Measurements from ENCODE around the gene DDX51.
A peak's percentile ranks its signal among the peaks of the same experiment; 100 is the strongest.
"Not testable (repeated sequence)": the region's sequence is repeated elsewhere in the genome, so short reads cannot be mapped to it uniquely, and the experiment has no call there.

The DDX51 gene

DNA sequence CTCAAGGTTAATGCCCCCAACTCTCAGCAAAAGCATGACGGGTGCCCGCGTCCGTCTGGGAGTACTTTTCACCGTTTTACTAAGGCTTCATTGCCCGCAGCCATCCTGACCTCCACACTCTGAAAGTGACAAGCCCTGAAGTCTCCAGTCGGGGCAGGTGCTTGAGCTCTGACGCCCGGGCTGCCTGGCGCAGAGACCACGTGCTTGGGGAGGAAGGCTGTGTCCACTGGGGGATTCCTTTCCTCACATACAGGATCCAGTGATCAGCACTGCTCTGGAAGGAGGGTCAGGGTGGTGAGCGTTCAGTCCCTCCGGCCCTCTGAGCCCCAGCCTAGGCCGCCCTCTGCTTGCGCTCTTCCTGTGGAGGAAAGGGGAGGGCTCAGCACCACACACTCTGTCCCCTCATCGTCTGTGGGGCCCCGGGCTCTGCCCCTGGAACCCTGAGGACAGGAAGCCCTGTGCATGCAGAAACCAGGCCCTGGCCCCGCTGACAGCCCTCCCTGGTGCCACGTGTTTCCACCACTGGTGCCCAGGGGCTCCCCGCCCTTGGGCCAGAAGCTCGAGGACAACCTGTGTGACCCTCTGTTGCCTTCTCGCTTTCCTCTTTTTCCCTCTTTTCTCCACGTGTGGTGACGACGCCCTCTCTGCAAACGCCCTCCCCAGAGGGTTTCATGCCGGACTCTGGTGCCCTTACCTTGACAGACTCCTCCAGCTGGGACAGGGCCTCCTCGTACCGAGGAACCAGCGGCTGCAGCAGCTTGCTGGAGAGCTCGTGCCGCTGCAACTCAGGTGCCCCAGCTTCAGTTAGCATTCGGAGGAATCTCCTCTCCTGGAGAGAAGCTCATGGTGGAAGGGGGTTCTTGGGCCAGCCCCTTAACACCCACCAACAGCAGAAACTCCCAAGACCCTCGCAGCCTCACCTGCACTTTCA is 4.9 kb downstream of the DDX51 start:
- no peak overlapping the region for H2AK5ac ChIP-seq (ENCODE audit: low read length, severe bottlenecking)
- H3K36me3 ChIP-seq (ENCODE audit: control insufficient read depth in 1 of 2, insufficient read depth in 2 of 2, low read depth in 1 of 2, low read length in 2 of 2) = peaks cover 39 to 45% of the 10 kb centered on the region in 2 experiments
- peaks cover 30% of the 10 kb centered on the region for H3K79me1 ChIP-seq (replicated peaks; ENCODE audit: low read length, poor library complexity, severe bottlenecking)
- peak overlapping the region in 1 of 2 experiments; percentile 35 for H3K4me3 ChIP-seq (ENCODE audit: insufficient read depth in 1 of 2, low read depth in 1 of 2, low read length in 2 of 2)
- no peak overlapping the region for H3K18ac ChIP-seq (ENCODE audit: low read depth in 1 of 2, low read length in 2 of 2)
- no peak overlapping the region for H3K4me2 ChIP-seq (ENCODE audit: low read length, poor library complexity, severe bottlenecking)
- no peak overlapping the region for H3K9ac ChIP-seq (ENCODE audit: low read length)
- 97% methylated on average over 32 of the region's 34 CpGs for WGBS
- H2BK120ac ChIP-seq (ENCODE audit: low read depth, low read length) = no peak overlapping the region
- H4K91ac ChIP-seq (ENCODE audit: low read length) = no peak overlapping the region
- no peak overlapping the region for H3K27ac ChIP-seq (ENCODE audit: low read length, poor library complexity, severe bottlenecking)
- H3K14ac ChIP-seq (ENCODE audit: low read length in 2 of 2) = no peak overlapping the region
- DNase-seq = no peak
- no peak overlapping the region for H2AFZ ChIP-seq (ENCODE audit: low read depth, low read length)
- no peak overlapping the region for H3K4ac ChIP-seq (ENCODE audit: low read depth in 1 of 2, low read length in 2 of 2)
- no peak overlapping the region for H2BK15ac ChIP-seq (ENCODE audit: low read depth, poor library complexity, severe bottlenecking)
- H3K27me3 ChIP-seq (ENCODE audit: control insufficient read depth in 1 of 2, insufficient read depth in 1 of 2, low read length in 2 of 2) = no peaks in the 10 kb centered on the region
- H2BK5ac ChIP-seq (ENCODE audit: low read depth, low read length, poor library complexity, severe bottlenecking) = no peak overlapping the region
- no peak overlapping the region for H3K23ac ChIP-seq (ENCODE audit: low read length in 2 of 2)
- H3K4me1 ChIP-seq (ENCODE audit: control insufficient read depth, insufficient read depth, low read depth, low read length) = peaks cover 17% of the 10 kb centered on the region
- no peak overlapping the region for H4K8ac ChIP-seq (ENCODE audit: low read length)
- H2BK12ac ChIP-seq (ENCODE audit: low read length in 2 of 2) = no peak overlapping the region
- H3K9me3 ChIP-seq (ENCODE audit: control insufficient read depth, low read length) = no peaks in the 10 kb centered on the region

DNA sequence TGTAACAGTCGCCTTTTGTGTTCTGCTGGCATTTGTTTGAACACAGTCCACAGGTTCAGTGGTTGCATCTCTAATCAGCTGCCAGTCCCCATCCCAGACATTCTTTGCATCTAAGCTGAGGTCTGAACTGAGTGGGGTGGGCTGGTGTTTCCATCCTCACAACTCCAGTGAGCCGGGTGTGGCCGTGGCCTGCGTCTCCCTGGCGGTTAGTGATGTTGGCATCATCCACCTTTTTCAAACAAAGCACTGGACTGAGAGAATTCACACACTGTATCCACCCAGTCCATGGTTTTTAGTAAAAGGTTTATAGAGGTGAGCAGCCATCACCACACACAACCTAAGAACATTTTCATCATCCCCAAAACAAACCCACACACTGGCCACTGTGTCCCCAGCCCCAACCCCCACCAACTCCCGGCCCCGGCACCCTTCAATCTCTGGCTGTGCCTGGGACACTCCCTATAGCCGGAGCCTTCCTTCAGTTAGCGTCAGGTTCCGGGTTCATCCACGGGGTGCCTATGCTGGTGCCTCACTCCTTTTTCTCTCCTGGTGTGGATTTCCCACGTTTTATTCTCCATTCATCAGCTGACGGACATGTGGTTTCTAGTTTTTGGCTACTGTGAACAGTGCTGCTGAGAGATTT is 6.5 kb downstream of the DDX51 start:
- Histone ChIP-seq H3K79me1 (replicated peaks; ENCODE audit: low read length, poor library complexity, severe bottlenecking) (peaks cover 21% of the 10 kb centered on the region), H3K9ac (ENCODE audit: low read length) (no peak overlapping the region), H3K4me1 (ENCODE audit: control insufficient read depth, insufficient read depth, low read depth, low read length) (peaks cover 7% of the 10 kb centered on the region), H3K9me3 (ENCODE audit: control insufficient read depth, low read length) (no peaks in the 10 kb centered on the region), H3K14ac (ENCODE audit: low read length in 2 of 2) (no peak overlapping the region), H2AFZ (ENCODE audit: low read depth, low read length) (no peak overlapping the region), H3K4ac (ENCODE audit: low read depth in 1 of 2, low read length in 2 of 2) (no peak overlapping the region), H4K91ac (ENCODE audit: low read length) (no peak overlapping the region), H3K4me3 (ENCODE audit: insufficient read depth in 1 of 2, low read depth in 1 of 2, low read length in 2 of 2) (no peak overlapping the region), H2BK15ac (ENCODE audit: low read depth, poor library complexity, severe bottlenecking) (no peak overlapping the region), H3K27me3 (ENCODE audit: control insufficient read depth in 1 of 2, insufficient read depth in 1 of 2, low read length in 2 of 2) (no peaks in the 10 kb centered on the region), H4K8ac (ENCODE audit: low read length) (no peak overlapping the region), H2BK12ac (ENCODE audit: low read length in 2 of 2) (no peak overlapping the region), H3K27ac (ENCODE audit: low read length, poor library complexity, severe bottlenecking) (no peak overlapping the region), H2BK120ac (ENCODE audit: low read depth, low read length) (no peak overlapping the region), H3K36me3 (ENCODE audit: control insufficient read depth in 1 of 2, insufficient read depth in 2 of 2, low read depth in 1 of 2, low read length in 2 of 2) (peaks cover 41 to 56% of the 10 kb centered on the region in 2 experiments), H2BK5ac (ENCODE audit: low read depth, low read length, poor library complexity, severe bottlenecking) (no peak overlapping the region), H3K23ac (ENCODE audit: low read length in 2 of 2) (no peak overlapping the region), H3K18ac (ENCODE audit: low read depth in 1 of 2, low read length in 2 of 2) (no peak overlapping the region), H2AK5ac (ENCODE audit: low read length, severe bottlenecking) (no peak overlapping the region), H3K4me2 (ENCODE audit: low read length, poor library complexity, severe bottlenecking) (no peak overlapping the region)
- DNase-seq = no peak
- WGBS = 92% methylated on average over 10 of the region's 13 CpGs

DNA sequence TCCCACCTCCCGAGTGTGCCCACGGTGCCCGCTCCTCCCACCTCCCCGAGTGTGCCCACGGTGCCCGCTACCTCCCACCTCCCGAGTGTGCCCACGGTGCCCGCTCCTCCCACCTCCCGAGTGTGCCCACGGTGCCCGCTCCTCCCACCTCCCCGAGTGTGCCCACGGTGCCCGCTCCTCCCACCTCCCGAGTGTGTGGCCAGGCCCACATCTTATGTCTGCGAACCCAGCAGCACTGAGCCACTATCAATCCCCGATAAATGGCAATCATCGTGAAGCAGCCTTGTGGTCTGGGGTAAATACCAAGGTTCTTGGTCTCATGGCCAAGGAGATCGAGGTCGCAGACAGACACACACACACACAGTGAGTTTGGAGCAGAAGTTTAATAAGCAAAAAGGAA is 7.9 kb downstream of the DDX51 start:
- DNase-seq; H3K4me2 ChIP-seq (ENCODE audit: low read length, poor library complexity, severe bottlenecking); H3K9ac ChIP-seq (ENCODE audit: low read length); H2AK5ac ChIP-seq (ENCODE audit: low read length, severe bottlenecking); H3K18ac ChIP-seq (ENCODE audit: low read depth in 1 of 2, low read length in 2 of 2); H3K4ac ChIP-seq (ENCODE audit: low read depth in 1 of 2, low read length in 2 of 2); H3K4me3 ChIP-seq (ENCODE audit: insufficient read depth in 1 of 2, low read depth in 1 of 2, low read length in 2 of 2); H3K4me1 ChIP-seq (ENCODE audit: control insufficient read depth, insufficient read depth, low read depth, low read length); H3K27ac ChIP-seq (ENCODE audit: low read length, poor library complexity, severe bottlenecking); H2BK12ac ChIP-seq (ENCODE audit: low read length in 2 of 2); H2BK5ac ChIP-seq (ENCODE audit: low read depth, low read length, poor library complexity, severe bottlenecking); H3K79me1 ChIP-seq (replicated peaks; ENCODE audit: low read length, poor library complexity, severe bottlenecking); H2AFZ ChIP-seq (ENCODE audit: low read depth, low read length); H2BK120ac ChIP-seq (ENCODE audit: low read depth, low read length); H3K23ac ChIP-seq (ENCODE audit: low read length in 2 of 2); H4K8ac ChIP-seq (ENCODE audit: low read length); H3K27me3 ChIP-seq (ENCODE audit: control insufficient read depth in 1 of 2, insufficient read depth in 1 of 2, low read length in 2 of 2); H4K91ac ChIP-seq (ENCODE audit: low read length); H2BK15ac ChIP-seq (ENCODE audit: low read depth, poor library complexity, severe bottlenecking); H3K9me3 ChIP-seq (ENCODE audit: control insufficient read depth, low read length); H3K14ac ChIP-seq (ENCODE audit: low read length in 2 of 2): not testable (repeated sequence)
- peaks cover 36 to 50% of the 10 kb centered on the region in 2 experiments for H3K36me3 ChIP-seq (ENCODE audit: control insufficient read depth in 1 of 2, insufficient read depth in 2 of 2, low read depth in 1 of 2, low read length in 2 of 2)
- WGBS = 96% methylated on average over 15 of the region's 21 CpGs

DNA sequence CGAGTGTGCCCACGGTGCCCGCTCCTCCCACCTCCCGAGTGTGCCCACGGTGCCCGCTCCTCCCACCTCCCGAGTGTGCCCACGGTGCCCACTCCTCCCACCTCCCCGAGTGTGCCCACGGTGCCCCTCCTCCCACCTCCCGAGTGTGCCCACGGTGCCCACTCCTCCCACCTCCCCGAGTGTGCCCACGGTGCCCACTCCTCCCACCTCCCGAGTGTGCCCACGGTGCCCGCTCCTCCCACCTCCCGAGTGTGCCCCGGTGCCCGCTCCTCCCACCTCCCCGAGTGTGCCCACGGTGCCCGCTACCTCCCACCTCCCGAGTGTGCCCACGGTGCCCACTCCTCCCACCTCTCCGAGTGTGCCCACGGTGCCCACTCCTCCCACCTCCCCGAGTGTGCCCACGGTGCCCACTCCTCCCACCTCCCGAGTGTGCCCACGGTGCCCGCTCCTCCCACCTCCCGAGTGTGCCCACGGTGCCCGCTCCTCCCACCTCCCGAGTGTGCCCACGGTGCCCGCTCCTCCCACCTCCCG is 9.4 kb downstream of the DDX51 start:
- not testable (repeated sequence) for H3K27me3 ChIP-seq (ENCODE audit: control insufficient read depth in 1 of 2, insufficient read depth in 1 of 2, low read length in 2 of 2); H4K8ac ChIP-seq (ENCODE audit: low read length); H3K4me1 ChIP-seq (ENCODE audit: control insufficient read depth, insufficient read depth, low read depth, low read length); H2BK5ac ChIP-seq (ENCODE audit: low read depth, low read length, poor library complexity, severe bottlenecking); H2BK120ac ChIP-seq (ENCODE audit: low read depth, low read length); H2BK15ac ChIP-seq (ENCODE audit: low read depth, poor library complexity, severe bottlenecking); DNase-seq; H3K27ac ChIP-seq (ENCODE audit: low read length, poor library complexity, severe bottlenecking); H3K9ac ChIP-seq (ENCODE audit: low read length); H2BK12ac ChIP-seq (ENCODE audit: low read length in 2 of 2); H3K4me3 ChIP-seq (ENCODE audit: insufficient read depth in 1 of 2, low read depth in 1 of 2, low read length in 2 of 2); H2AK5ac ChIP-seq (ENCODE audit: low read length, severe bottlenecking); H3K18ac ChIP-seq (ENCODE audit: low read depth in 1 of 2, low read length in 2 of 2); H3K14ac ChIP-seq (ENCODE audit: low read length in 2 of 2); H3K4me2 ChIP-seq (ENCODE audit: low read length, poor library complexity, severe bottlenecking); H3K23ac ChIP-seq (ENCODE audit: low read length in 2 of 2); H4K91ac ChIP-seq (ENCODE audit: low read length); H3K4ac ChIP-seq (ENCODE audit: low read depth in 1 of 2, low read length in 2 of 2); H3K79me1 ChIP-seq (replicated peaks; ENCODE audit: low read length, poor library complexity, severe bottlenecking); H3K9me3 ChIP-seq (ENCODE audit: control insufficient read depth, low read length); H2AFZ ChIP-seq (ENCODE audit: low read depth, low read length)
- H3K36me3 ChIP-seq (ENCODE audit: control insufficient read depth in 1 of 2, insufficient read depth in 2 of 2, low read depth in 1 of 2, low read length in 2 of 2) = peaks cover 35 to 41% of the 10 kb centered on the region in 2 experiments
- no CpG with 5 or more reads among the region's 39 CpGs for WGBS
